Effector memory CD8-positive, alpha-beta T cell (primary cell): ENCODE results near the gene PLA2G4A.

Source experiments
- ATAC-seq: fragments of 150-1000 bp; cut with Tn5 transposase; replicated peaks from 2 replicates; pipeline ENCODE4 v1.10.0; 2021; ENCODE audit warnings: mild to moderate bottlenecking, moderate library complexity
- DNase-seq, 3 experiments: peaks; one replicate each; pipeline ENCODE4 v3.0.0; 2021
- H3K27ac Mint-ChIP-seq, 2 donors: one replicate each; pipeline ENCODE4 v1.8.0; 2022; ENCODE audit warnings: mild to moderate bottlenecking in 2 of 2, mixed read lengths in 2 of 2, moderate library complexity in 2 of 2
- H3K27me3 Mint-ChIP-seq, 2 donors: one replicate each; pipeline ENCODE4 v1.8.0; 2022; ENCODE audit warnings: mixed read lengths in 2 of 2
- H3K36me3 Mint-ChIP-seq: one replicate; pipeline ENCODE4 v1.8.0; 2022; ENCODE audit warnings: mild to moderate bottlenecking, moderate library complexity, mixed read lengths; ENCODE audit not compliant: insufficient read depth
- H3K4me1 Mint-ChIP-seq, 2 donors: one replicate each; pipeline ENCODE4 v1.8.0; 2022; ENCODE audit warnings: low read depth in 2 of 2, mixed read lengths in 2 of 2
- H3K4me3 Mint-ChIP-seq, 2 donors: one replicate each; pipeline ENCODE4 v1.8.0; 2022; ENCODE audit warnings: mild to moderate bottlenecking in 2 of 2, mixed read lengths in 2 of 2, moderate library complexity in 2 of 2
- H3K9me3 Mint-ChIP-seq, 2 donors: one replicate each; pipeline ENCODE4 v1.8.0; 2022; ENCODE audit warnings: mixed read lengths in 2 of 2

The PLA2G4A gene

GRCh38 chr1:186806477-186806876 is 22.3 kb upstream of the PLA2G4A start:
- no peaks in the 10 kb centered on the region for H3K36me3 Mint-ChIP-seq
- DNase-seq = no peak
- no peaks in the 10 kb centered on the region for H3K9me3 Mint-ChIP-seq
- H3K4me3 Mint-ChIP-seq = no peak overlapping the region
- H3K27ac Mint-ChIP-seq = no peak overlapping the region
- ATAC-seq = no peak
- no peaks in the 10 kb centered on the region for H3K4me1 Mint-ChIP-seq
- no peaks in the 10 kb centered on the region for H3K27me3 Mint-ChIP-seq

GRCh38 chr1:186807163-186807562 is 21.6 kb upstream of the PLA2G4A start:
- Mint-ChIP-seq H3K4me3 (no peak overlapping the region), H3K9me3 (no peaks in the 10 kb centered on the region), H3K27ac (no peak overlapping the region), H3K27me3 (no peaks in the 10 kb centered on the region), H3K36me3 (no peaks in the 10 kb centered on the region), H3K4me1 (no peaks in the 10 kb centered on the region)
- ATAC-seq (no peak), DNase-seq (no peak)

GRCh38 chr1:186811892-186812291 is 16.9 kb upstream of the PLA2G4A start:
- ATAC-seq = no peak
- no peak overlapping the region for H3K4me3 Mint-ChIP-seq
- no peak for DNase-seq
- no peak overlapping the region for H3K27ac Mint-ChIP-seq
- H3K27me3 Mint-ChIP-seq = no peaks in the 10 kb centered on the region
- peaks cover 0 to 1% of the 10 kb centered on the region in 2 donors for H3K9me3 Mint-ChIP-seq
- H3K4me1 Mint-ChIP-seq = no peaks in the 10 kb centered on the region
- no peaks in the 10 kb centered on the region for H3K36me3 Mint-ChIP-seq

GRCh38 chr1:186812570-186812969 is 16.2 kb upstream of the PLA2G4A start:
- Mint-ChIP-seq H3K9me3 (peaks cover 1% of the 10 kb centered on the region in 2 donors), H3K4me3 (no peak overlapping the region), H3K27me3 (no peaks in the 10 kb centered on the region), H3K4me1 (no peaks in the 10 kb centered on the region), H3K27ac (no peak overlapping the region), H3K36me3 (no peaks in the 10 kb centered on the region)
- ATAC-seq (no peak), DNase-seq (no peak)

- Mint-ChIP-seq H3K9me3 (peaks cover 5 to 8% of the 10 kb centered on the region in 2 donors), H3K27me3 (no peaks in the 10 kb centered on the region), H3K4me3 (no peak overlapping the region), H3K4me1 (no peaks in the 10 kb centered on the region), H3K27ac (no peak overlapping the region), H3K36me3 (no peaks in the 10 kb centered on the region)
- ATAC-seq (no peak), DNase-seq (no peak)
These were observed 15.3 kb upstream of the PLA2G4A start for GRCh38 chr1:186813420-186813819.

- DNase-seq (no peak), ATAC-seq (no peak)
- Mint-ChIP-seq H3K9me3 (peaks cover 5 to 16% of the 10 kb centered on the region in 2 donors), H3K4me3 (no peak overlapping the region), H3K27ac (no peak overlapping the region), H3K4me1 (no peaks in the 10 kb centered on the region), H3K27me3 (no peaks in the 10 kb centered on the region), H3K36me3 (no peaks in the 10 kb centered on the region)
These were observed 9.6 kb upstream of the PLA2G4A start for GRCh38 chr1:186819126-186819525.

GRCh38 chr1:186819563-186819962 is 9.2 kb upstream of the PLA2G4A start:
- Mint-ChIP-seq H3K27me3 (no peaks in the 10 kb centered on the region), H3K9me3 (peaks cover 5 to 16% of the 10 kb centered on the region in 2 donors), H3K4me3 (no peak overlapping the region), H3K36me3 (no peaks in the 10 kb centered on the region), H3K27ac (no peak overlapping the region), H3K4me1 (no peaks in the 10 kb centered on the region)
- DNase-seq (no peak), ATAC-seq (no peak)

GRCh38 chr1:186829686-186830587 is 1.2 kb downstream of the PLA2G4A start:
- H3K36me3 Mint-ChIP-seq = no peaks in the 10 kb centered on the region
- peaks cover 0 to 2% of the 10 kb centered on the region in 2 donors for H3K9me3 Mint-ChIP-seq
- peak overlapping the region in 1 of 2 donors; percentile 7 for H3K4me3 Mint-ChIP-seq
- H3K27ac Mint-ChIP-seq = no peak overlapping the region
- DNase-seq = no peak
- H3K27me3 Mint-ChIP-seq = no peaks in the 10 kb centered on the region
- ATAC-seq = no peak
- H3K4me1 Mint-ChIP-seq = peaks cover 0 to 5% of the 10 kb centered on the region in 2 donors

- Mint-ChIP-seq H3K4me3 (no peak overlapping the region), H3K27ac (no peak overlapping the region), H3K9me3 (peaks cover 0 to 2% of the 10 kb centered on the region in 2 donors), H3K27me3 (no peaks in the 10 kb centered on the region), H3K4me1 (peaks cover 0 to 5% of the 10 kb centered on the region in 2 donors), H3K36me3 (no peaks in the 10 kb centered on the region)
- no peak for ATAC-seq
- DNase-seq = no peak
These were observed 2.4 kb downstream of the PLA2G4A start for GRCh38 chr1:186831168-186831567.

- DNase-seq = no peak
- H3K27ac Mint-ChIP-seq = no peak overlapping the region
- H3K4me3 Mint-ChIP-seq = no peak overlapping the region
- H3K27me3 Mint-ChIP-seq = no peaks in the 10 kb centered on the region
- no peaks in the 10 kb centered on the region for H3K4me1 Mint-ChIP-seq
- peaks cover 0 to 4% of the 10 kb centered on the region in 2 donors for H3K9me3 Mint-ChIP-seq
- no peak for ATAC-seq
- H3K36me3 Mint-ChIP-seq = no peaks in the 10 kb centered on the region
These were observed 5.7 kb downstream of the PLA2G4A start for GRCh38 chr1:186834399-186834958.

- Mint-ChIP-seq H3K27ac (no peak overlapping the region), H3K27me3 (no peaks in the 10 kb centered on the region), H3K9me3 (peaks cover 0 to 4% of the 10 kb centered on the region in 2 donors), H3K4me3 (no peak overlapping the region), H3K36me3 (no peaks in the 10 kb centered on the region), H3K4me1 (no peaks in the 10 kb centered on the region)
- ATAC-seq (no peak), DNase-seq (no peak)
These were observed 6.7 kb downstream of the PLA2G4A start for GRCh38 chr1:186835448-186835847.

GRCh38 chr1:186837806-186838205 is 9.1 kb downstream of the PLA2G4A start:
- no peak for DNase-seq
- ATAC-seq = no peak
- no peaks in the 10 kb centered on the region for H3K27me3 Mint-ChIP-seq
- H3K9me3 Mint-ChIP-seq = peaks cover 0 to 4% of the 10 kb centered on the region in 2 donors
- H3K4me1 Mint-ChIP-seq = no peaks in the 10 kb centered on the region
- no peak overlapping the region for H3K4me3 Mint-ChIP-seq
- H3K36me3 Mint-ChIP-seq = no peaks in the 10 kb centered on the region
- no peak overlapping the region for H3K27ac Mint-ChIP-seq

GRCh38 chr1:186838380-186839040 is 9.8 kb downstream of the PLA2G4A start:
- H3K27ac Mint-ChIP-seq = no peak overlapping the region
- ATAC-seq (no peak), DNase-seq (no peak)
- H3K9me3 Mint-ChIP-seq = peaks cover 0 to 4% of the 10 kb centered on the region in 2 donors
- H3K4me1 Mint-ChIP-seq = no peaks in the 10 kb centered on the region
- H3K27me3 Mint-ChIP-seq = no peaks in the 10 kb centered on the region
- no peaks in the 10 kb centered on the region for H3K36me3 Mint-ChIP-seq
- no peak overlapping the region for H3K4me3 Mint-ChIP-seq

GRCh38 chr1:186839041-186839400 is 10.3 kb downstream of the PLA2G4A start:
- Mint-ChIP-seq H3K27me3 (no peaks in the 10 kb centered on the region), H3K27ac (no peak overlapping the region), H3K36me3 (no peaks in the 10 kb centered on the region), H3K4me1 (no peaks in the 10 kb centered on the region), H3K4me3 (no peak overlapping the region), H3K9me3 (peaks cover 0 to 4% of the 10 kb centered on the region in 2 donors)
- DNase-seq = no peak
- no peak for ATAC-seq
